ENCODE data around the gene RNF14.

GRCh38 chr5:141957367-141957996, 11.4 kb upstream of the RNF14 start:
- no peak for TF ChIP-seq CTCF (IDR thresholded peaks at IDR 0.05; ENCODE audit: low read length)
- TF ChIP-seq EZH2 (IDR thresholded peaks at IDR 0.05; ENCODE audit: borderline replicate concordance, low read length) = no peak

Measured in OCI-LY1 (cell line).